ENCODE data around the gene RASSF1. TPM values are rescaled to one million over a fixed set of nuclear protein-coding genes. Genes with fewer than 3 reads are reported as not detected.

RASSF1 gene
- total RNA-seq, 1 experiment from 2014 or later, result 29.6 TPM

DNA sequence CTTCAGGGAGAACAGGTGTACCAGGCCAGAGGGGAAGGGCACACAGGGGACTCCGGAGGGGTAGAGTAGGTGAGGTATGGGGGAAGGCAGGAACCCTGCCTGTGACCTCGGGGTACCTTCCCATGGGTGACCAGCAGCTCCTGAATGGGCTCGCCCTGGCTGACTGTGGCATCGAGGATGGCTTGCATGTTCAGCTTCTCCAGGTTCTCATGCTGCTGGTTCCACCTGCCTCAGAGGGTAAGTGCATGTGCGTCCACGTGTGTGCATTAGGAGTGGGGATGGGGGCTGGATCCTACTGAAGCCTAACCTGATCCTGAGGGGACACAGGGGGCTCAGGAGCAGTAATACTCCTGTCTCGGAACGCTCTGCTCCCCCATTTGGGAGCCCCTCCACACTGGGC is 4.4 kb upstream of the RASSF1 start:
- peaks cover 8% of the 10 kb centered on the region for H3K79me2 ChIP-seq (ENCODE audit: insufficient read depth, low read length)
- POLR2A ChIA-PET, result interaction anchor here (0.6 kb wide), 1 partner anchor 8 kb away, joined by 3 read pairs; no protein-coding TSS in a partner anchor
- H3K4me1 ChIP-seq (ENCODE audit: control insufficient read depth in 1 of 2, insufficient read depth in 2 of 2, low read length in 2 of 2), result peaks cover 12 to 47% of the 10 kb centered on the region in 2 experiments
- no peak for DNase-seq (ENCODE audit: low read depth, low spot score)
- intact Hi-C loops (cut with micrococcal nuclease), result loop anchor here (5.0 kb wide), 1 partner anchor 267 kb away; the partner anchor contains the start of gene CISH
- no peak overlapping the region for H2AFZ ChIP-seq (ENCODE audit: low read depth, low read length, poor library complexity, severe bottlenecking)
- H3K36me3 ChIP-seq (ENCODE audit: control insufficient read depth in 1 of 2, insufficient read depth in 2 of 2, low read length in 2 of 2), result peaks cover 0 to 8% of the 10 kb centered on the region in 2 experiments; a peak in 1 of 4 replicates
- ATAC-seq, result no peak
- H3K4me3 ChIP-seq (replicated peaks in 1 of 2; ENCODE audit: low read depth in 1 of 2, low read length in 2 of 2), result no peak overlapping the region
- H3K9ac ChIP-seq (ENCODE audit: low read length), result no peak overlapping the region
- H4K20me1 ChIP-seq (ENCODE audit: insufficient read depth), result no peaks in the 10 kb centered on the region
- CTCF ChIA-PET, result no interaction called here
- H3K27me3 ChIP-seq (ENCODE audit: insufficient read depth, low read length), result no peaks in the 10 kb centered on the region
- H3K9me2 ChIP-seq (ENCODE audit: insufficient read depth), result no peaks in the 10 kb centered on the region
- TF ChIP-seq SIN3A (IDR thresholded peaks at IDR 0.05; ENCODE audit: low read depth) (no peak), ZBTB33 (IDR thresholded peaks at IDR 0.05; ENCODE audit: extremely low read depth, insufficient replicate concordance, low read length) (no peak), ZFX (IDR thresholded peaks at IDR 0.05) (no peak), TCF7L2 (IDR thresholded peaks at IDR 0.05; ENCODE audit: borderline replicate concordance, extremely low read depth, insufficient read depth, insufficient read length) (no peak), POLR2AphosphoS5 (IDR thresholded peaks at IDR 0.05; ENCODE audit: low read depth, low read length) (no peak), ZNF274 (IDR thresholded peaks at IDR 0.05; ENCODE audit: low read depth, low read length) (no peak)
- BruUV-seq (replicated peaks), result no TSS peak
- RAD21 ChIA-PET (ENCODE audit: low non-redundant PET in 1 of 2, low total read pairs in 2 of 2, uncharacterized antibody in 2 of 2, unreplicated experiment in 2 of 2), result no interaction called here
- no peak overlapping the region; the same call in 1 of the 2 replicates for H3K27ac ChIP-seq (ENCODE audit: low read depth, low read length)
- peak overlapping the region; percentile 75 for H3K4me2 ChIP-seq (ENCODE audit: low read length)
- no peaks in the 10 kb centered on the region for H3K9me3 ChIP-seq (ENCODE audit: control insufficient read depth in 1 of 2, insufficient read depth in 1 of 2, low read depth in 1 of 2, low read length in 2 of 2)
